GM21515 (cell line): ENCODE results near the gene HSD17B12.
A peak's percentile ranks its signal among the peaks of the same experiment; 100 is the strongest.

ENCODE experiments used
- ATAC-seq: cut with Tn5 transposase; IDR thresholded peaks from one replicate; pipeline ENCODE4 v1.9.1; 2021; ENCODE audit not compliant: unreplicated experiment

HSD17B12 gene

GRCh38 chr11:43856993-43857392, 176.5 kb downstream of the HSD17B12 start:
- ATAC-seq, result no peak

DNA sequence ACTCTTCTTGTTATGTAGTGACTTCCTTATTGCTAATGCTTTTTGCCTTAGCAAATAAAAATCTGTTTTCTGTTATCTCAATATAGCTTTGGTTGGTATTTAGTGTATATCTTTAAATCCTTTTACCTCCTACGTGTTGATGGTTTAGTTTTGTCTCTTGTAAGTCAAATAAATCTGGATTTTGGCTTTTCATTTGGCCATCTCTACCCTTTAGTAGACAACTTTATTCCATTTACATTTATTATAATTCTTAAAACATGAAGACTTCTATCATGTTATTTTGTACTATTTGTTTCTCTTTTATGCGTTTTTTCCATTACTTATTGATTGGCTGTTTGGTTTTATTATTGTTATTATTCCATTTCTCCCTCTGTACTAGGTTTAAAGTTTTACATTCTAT, 180.6 kb downstream of the HSD17B12 start:
- no peak for ATAC-seq

GRCh38 chr11:43866520-43866919, 186.0 kb downstream of the HSD17B12 start:
- ATAC-seq, result no peak

GRCh38 chr11:43866969-43867368, 186.4 kb downstream of the HSD17B12 start:
- no peak for ATAC-seq

GRCh38 chr11:43868852-43869567, 188.5 kb downstream of the HSD17B12 start:
- ATAC-seq, result peak; percentile 100

- no peak for ATAC-seq
These were observed 190.5 kb downstream of the HSD17B12 start for GRCh38 chr11:43871051-43871450.

- ATAC-seq, result no peak
These were observed 192.5 kb downstream of the HSD17B12 start for GRCh38 chr11:43872995-43873394.

GRCh38 chr11:43874078-43874477, 193.5 kb downstream of the HSD17B12 start:
- no peak for ATAC-seq

DNA sequence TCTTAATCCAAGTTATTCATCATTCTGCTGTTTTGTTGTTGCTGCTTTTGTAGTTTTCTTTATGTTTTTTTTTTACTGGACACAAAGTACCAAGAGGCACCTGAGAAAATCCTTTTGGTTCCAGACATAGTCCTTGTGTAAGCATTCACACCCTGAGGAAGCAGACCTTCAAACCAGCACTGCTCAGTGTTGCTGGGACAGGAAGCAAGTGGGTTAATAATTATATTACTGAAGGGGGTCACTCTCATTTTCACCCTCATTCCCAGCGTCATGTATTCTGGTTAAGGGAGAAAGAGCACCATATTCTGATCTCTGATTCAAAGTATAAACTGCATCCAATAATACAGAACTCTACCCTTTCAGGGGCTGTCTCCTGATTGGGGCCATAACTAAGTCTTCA, 194.2 kb downstream of the HSD17B12 start:
- no peak for ATAC-seq

DNA sequence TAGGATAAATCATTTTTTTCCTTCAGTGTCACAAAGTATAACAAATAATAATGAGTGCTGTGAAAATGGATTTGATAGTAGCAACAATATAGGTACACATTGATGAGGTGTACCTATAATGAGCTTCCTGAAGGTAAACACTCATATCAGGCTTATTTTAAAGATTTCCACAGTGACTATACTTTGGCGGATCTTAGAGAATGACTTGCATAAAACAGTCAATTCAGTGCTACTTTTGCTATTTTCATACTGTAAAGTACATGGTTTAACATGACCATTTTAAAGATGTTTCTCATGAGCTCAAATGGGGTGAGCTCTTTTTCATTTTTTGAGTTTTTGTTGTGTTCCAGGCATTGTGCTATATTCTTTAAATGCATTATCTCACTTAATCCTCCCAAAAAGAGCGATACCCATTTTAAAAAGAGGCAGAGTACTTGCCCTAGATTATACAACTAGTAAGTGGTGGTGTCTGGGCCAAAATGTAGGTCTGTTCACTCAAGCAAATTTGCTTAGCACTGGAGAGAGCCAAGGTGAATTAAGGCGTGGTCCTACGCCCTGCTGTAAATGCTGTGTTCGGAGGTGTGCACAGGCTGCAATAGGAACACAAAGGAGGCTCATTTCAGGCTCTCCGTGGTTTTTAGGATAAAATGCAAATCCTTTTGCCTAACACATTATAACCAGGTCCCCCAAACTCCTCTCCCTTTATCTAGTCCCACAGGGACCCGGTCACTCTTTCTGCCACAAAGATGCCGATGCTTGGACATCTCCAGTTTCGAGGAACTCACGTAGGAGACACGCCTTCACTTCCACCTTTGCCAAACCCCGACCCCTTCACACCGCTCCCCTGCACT, 199.5 kb downstream of the HSD17B12 start:
- no peak for ATAC-seq

DNA sequence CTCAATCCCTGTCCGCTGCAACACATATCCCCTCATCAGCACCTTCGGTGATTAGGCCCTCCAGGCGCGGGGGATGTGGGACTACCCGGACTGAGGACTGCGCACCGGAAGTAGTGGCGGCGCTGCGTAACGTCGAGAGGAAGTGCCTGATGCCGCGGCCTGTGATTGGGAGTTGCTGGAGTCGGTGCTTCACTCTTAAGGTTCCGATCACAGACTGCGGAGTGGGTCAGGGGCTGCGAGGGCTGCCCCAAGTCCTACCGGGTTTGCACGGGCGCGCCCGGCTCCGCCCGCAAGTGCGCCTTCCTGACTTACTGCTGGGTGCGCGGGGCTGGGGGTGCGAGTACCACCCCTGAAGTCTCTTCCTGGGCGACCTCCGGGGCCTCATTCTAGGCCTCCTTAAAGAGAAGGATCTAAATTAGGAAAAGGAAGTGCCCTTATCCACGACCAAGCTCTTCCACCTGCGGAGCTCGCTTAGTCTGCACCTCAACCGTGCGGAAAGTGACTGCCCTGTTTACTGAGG, 200.2 kb downstream of the HSD17B12 start, which contains the start of gene ALKBH3:
Gene ALKBH3, plus strand, starts transcription at position 192 of the 520 bp plus-strand sequence. CDS start 1,822 bp downstream, outside the sequence.
- ATAC-seq, result peak; percentile 99

DNA sequence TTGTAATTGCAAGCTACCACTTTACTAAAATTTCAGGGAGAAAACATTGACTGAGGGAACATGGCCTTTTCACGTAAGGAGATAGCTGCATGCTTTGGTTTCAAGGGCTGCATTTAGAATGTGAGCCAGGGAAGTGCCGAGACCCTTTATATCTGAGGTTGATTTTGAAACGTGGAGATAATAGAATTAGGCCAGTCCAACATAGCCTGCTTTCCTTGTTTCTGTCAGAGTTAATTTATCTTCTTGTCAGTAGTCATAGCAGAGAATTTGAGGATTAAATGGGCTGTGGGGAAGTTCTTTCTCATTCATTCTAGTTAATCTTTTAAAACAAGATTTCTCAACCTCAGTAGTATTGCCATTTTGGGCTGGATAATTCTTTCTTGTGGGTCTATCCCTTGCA, 212.3 kb downstream of the HSD17B12 start:
- no peak for ATAC-seq

DNA sequence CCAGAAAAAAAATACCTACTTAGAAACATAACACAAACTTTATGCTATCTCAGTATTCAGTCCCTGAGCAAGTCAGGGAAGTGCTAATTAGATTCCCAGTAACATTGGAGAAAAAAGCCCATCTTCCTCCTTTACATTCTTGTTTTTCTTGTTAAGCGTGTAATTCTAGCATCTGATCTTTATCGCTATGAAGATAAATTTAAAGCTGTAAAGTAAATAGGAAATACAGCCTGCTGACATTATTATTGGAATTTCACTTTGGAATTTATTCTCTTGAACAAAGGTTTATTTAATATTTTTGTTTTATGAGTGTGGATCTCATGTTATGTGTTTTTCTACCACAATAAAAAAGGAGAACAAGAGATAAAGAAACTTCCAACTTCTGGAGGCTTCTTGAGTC, 214.0 kb downstream of the HSD17B12 start:
- ATAC-seq, result no peak

DNA sequence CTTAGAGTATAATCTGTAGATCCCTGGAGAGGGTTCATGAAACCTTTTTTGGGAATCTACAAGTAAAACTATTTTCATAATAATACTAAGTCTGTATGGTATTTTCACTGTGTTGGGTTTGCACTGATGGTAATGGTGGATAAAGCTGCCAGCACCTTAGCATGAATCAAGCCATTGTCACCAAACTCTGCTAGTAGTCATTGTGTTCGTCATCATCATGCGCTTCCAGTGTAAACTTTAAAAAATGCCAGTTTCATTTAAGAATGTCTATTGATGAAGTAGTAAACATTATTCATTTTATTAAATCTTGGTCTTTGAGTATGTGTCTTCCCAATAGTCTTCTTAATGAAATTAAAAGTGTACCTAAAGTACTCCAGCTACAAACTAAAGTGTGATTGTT, 215.1 kb downstream of the HSD17B12 start:
- ATAC-seq, result no peak

DNA sequence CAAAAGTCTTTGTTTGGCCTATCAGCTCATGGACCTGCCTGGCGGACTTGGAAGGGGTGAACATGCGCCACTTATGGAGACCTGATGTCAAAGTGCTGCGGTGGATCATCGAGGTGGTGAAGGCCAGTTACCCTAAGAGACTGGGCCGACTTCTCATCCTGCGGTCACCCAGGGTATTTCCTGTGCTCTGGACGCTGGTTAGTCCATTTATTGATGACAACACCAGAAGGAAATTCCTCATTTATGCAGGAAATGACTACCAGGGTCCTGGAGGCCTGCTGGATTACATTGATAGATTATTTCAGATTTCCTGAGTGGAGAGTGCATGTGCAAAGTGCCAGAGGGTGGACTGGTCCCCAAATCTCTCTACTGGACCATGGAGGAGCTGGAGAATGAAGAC, 218.0 kb downstream of the HSD17B12 start:
- ATAC-seq, result no peak

GRCh38 chr11:43899094-43899493, 218.6 kb downstream of the HSD17B12 start:
- ATAC-seq, result no peak

DNA sequence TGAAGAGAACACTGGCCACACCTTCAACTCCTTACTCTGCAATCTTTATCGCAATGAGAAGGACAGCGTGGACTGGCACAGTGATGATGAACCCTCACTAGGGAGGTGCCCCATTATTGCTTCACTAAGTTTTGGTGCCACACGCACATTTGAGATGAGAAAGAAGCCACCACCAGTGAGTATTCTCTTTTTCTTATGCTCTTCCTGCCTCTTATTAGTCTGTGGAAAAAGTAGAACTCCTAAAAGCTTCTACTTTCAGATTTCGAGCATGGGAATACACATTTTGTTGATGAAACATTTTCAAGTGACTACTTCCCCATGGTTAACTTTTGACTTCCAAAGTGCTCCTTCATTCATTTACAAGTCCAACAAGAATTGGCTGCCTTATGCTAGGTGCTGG, 221.0 kb downstream of the HSD17B12 start:
- ATAC-seq, result no peak

- no peak for ATAC-seq
These were observed 222.5 kb downstream of the HSD17B12 start for GRCh38 chr11:43903078-43903477.

DNA sequence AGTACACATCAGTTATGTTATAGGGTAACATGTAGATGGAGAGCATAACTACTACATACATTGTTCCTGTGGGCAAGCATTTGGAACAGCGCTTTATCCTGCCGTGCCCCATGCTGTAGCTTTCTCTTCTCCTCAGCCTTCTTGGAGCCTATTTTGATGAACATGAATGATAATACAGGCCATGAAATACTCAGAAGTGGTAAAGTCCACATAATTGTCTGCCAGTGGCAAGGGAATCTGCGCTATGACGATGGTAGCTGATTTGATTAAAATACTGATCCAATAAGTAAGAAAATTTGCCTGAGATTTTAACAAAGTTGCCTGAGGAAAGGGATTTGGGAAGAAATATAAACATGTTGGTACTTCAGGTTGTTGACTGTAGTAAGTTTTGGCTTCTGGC, 223.4 kb downstream of the HSD17B12 start:
- no peak for ATAC-seq

- no peak for ATAC-seq
These were observed 224.4 kb downstream of the HSD17B12 start for GRCh38 chr11:43904742-43905535.

GRCh38 chr11:43905813-43906241, 225.3 kb downstream of the HSD17B12 start:
- ATAC-seq, result no peak
